Sigmoid colon (tissue), 7 donors: ENCODE measurements around the gene ZNF664. TPM values are rescaled to one million over a fixed set of nuclear protein-coding genes. Genes with fewer than 3 reads are reported as not detected.

Experiments
- DNase-seq: peaks from one replicate; pipeline ENCODE4 v3.0.0-alpha.2; 2019
- H3K27ac ChIP-seq, 4 donors: fragments of 200-600 bp; sonication (generic); one replicate each; pipeline ENCODE4 v1.5.1; 2016 to 2019; ENCODE audit warnings: mild to moderate bottlenecking in 1 of 4
- H3K27me3 ChIP-seq, 3 donors: fragments of 200-600 bp; sonication (generic); one replicate each; pipeline ENCODE4 v1.5.1; 2019; ENCODE audit warnings: mild to moderate bottlenecking in 1 of 3
- H3K36me3 ChIP-seq, 4 donors: fragments of 200-600 bp; sonication (generic); one replicate each; pipeline ENCODE4 v1.5.1; 2016 to 2019
- H3K4me1 ChIP-seq, 4 donors: fragments of 200-600 bp; sonication (generic); one replicate each; pipeline ENCODE4 v1.5.1; 2017 to 2019
- H3K4me3 ChIP-seq, 4 donors: fragments of 200-600 bp; sonication (generic); one replicate each; pipeline ENCODE4 v1.5.1; 2017 to 2019; ENCODE audit warnings: mild to moderate bottlenecking in 2 of 4, moderate library complexity in 1 of 4
- H3K9me3 ChIP-seq, 4 donors: fragments of 200-600 bp in 3 of 4; sonication (generic) in 3 of 4; one replicate each; pipeline versions ENCODE4 v1.5.1 to v1.6.1; 2013 to 2019
- EP300 ChIP-seq, 4 donors: sonication (generic); formaldehyde crosslinking; IDR thresholded peaks; one replicate each; pipeline ENCODE4 v1.6.1; 2017; ENCODE audit warnings: antibody characterized with exemption in 4 of 4
- POLR2A ChIP-seq, 2 donors: fragments of 450-650 bp; IDR thresholded peaks; one replicate each; pipeline ENCODE4 v1.6.1; 2016; ENCODE audit warnings: antibody characterized with exemption in 2 of 2, mild to moderate bottlenecking in 2 of 2, moderate library complexity in 2 of 2
- POLR2AphosphoS5 ChIP-seq, 4 donors: sonication (generic); formaldehyde crosslinking; IDR thresholded peaks; one replicate each; pipeline ENCODE4 v1.6.1; 2017; ENCODE audit warnings: antibody characterized with exemption in 4 of 4
- WGBS, 2 donors: extraction: QIAGEN DNeasy Blood & Tissue Kit; methylation state at CpG; one replicate each; pipeline ENCODE4 v1.1.7; 2013; 5-methylcytosine and 5-hydroxymethylcytosine counted together
- intact Hi-C: fragments of 100-400 bp; cut with DNase I; formaldehyde crosslinking; loops from one replicate; pipeline ENCODE4 v1.15.1; 2023
- polyA plus RNA-seq, 3 donors: library from polyadenylated mRNA; stranded (reverse); fragments of 200-250 nt; gene quantifications; one replicate each; pipeline ENCODE4 v1.2.3, GENCODE V29; 2013
- total RNA-seq, 4 donors: library from RNA; depleted of rRNA; stranded (reverse); fragments of >200 nt; gene quantifications; one replicate each; pipeline ENCODE4 v1.1.0, GENCODE V29; 2016
- TF ChIP-seq, protein P1 (sequence below), 4 experiments: fragments of 450-650 bp in 3 of 4; fragments of 200-600 bp in 1 of 4; IDR thresholded peaks; one replicate each; pipeline ENCODE4 v1.5.1; 2016 to 2019; ENCODE audit warnings: antibody characterized with exemption in 4 of 4, mild to moderate bottlenecking in 3 of 4, moderate library complexity in 2 of 4
- donor health status: healthy with polysubstance abuse.
- donor health status: Bipolar disorder and iron deficiency.
- donor health status: healthy.

Gene ZNF664
- total and polyA plus RNA-seq, 7 donors: 43.4 to 74.0 (median 62.5) TPM

DNA sequence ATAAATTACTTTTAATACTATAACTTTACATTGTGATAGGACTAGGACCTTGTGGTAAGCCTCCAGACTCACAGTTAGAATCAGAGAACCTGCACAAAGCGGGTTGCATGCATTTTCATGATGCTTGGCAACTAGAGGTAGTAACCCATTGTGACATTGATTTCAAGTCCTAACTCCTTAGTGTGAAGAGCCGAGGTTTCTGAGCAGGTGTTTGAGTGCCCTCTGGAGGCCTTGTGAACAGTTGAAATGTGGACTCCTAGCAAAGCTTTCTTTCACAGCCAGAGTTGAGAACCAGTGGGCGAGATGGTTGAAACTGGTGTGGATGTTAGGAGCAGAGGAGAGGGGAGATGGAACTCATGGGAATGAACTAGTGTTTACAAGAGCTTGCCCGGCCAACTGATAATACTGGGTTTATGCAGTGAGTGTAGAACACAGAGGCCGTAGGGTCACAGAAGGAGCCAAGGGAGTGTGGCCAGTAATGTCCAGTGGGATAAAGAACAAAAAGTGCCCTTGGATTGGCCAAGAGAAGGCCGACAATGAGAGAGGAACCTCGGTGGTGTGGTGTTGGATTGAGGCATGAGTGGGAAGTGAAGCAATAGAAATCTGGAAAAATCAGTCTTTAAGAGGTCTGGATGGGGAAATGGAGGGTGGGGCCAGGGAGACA, 10.9 kb downstream of the ZNF664 start:
- Histone ChIP-seq H3K36me3 (peaks cover 0 to 20% (median 6%) of the 10 kb centered on the region in 4 donors), H3K4me3 (no peak overlapping the region), H3K4me1 (peaks cover 0 to 11% (median 5%) of the 10 kb centered on the region in 4 donors), H3K27ac (no peak overlapping the region), H3K27me3 (no peaks in the 10 kb centered on the region), H3K9me3 (no peaks in the 10 kb centered on the region)
- intact Hi-C loops: loop anchor here (5.0 kb wide), 1 partner anchor 77 kb away; no protein-coding TSS in a partner anchor
- TF ChIP-seq, protein P1, sequence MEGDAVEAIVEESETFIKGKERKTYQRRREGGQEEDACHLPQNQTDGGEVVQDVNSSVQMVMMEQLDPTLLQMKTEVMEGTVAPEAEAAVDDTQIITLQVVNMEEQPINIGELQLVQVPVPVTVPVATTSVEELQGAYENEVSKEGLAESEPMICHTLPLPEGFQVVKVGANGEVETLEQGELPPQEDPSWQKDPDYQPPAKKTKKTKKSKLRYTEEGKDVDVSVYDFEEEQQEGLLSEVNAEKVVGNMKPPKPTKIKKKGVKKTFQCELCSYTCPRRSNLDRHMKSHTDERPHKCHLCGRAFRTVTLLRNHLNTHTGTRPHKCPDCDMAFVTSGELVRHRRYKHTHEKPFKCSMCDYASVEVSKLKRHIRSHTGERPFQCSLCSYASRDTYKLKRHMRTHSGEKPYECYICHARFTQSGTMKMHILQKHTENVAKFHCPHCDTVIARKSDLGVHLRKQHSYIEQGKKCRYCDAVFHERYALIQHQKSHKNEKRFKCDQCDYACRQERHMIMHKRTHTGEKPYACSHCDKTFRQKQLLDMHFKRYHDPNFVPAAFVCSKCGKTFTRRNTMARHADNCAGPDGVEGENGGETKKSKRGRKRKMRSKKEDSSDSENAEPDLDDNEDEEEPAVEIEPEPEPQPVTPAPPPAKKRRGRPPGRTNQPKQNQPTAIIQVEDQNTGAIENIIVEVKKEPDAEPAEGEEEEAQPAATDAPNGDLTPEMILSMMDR (IDR thresholded peaks at IDR 0.05): peak in 3 of 4 experiments; percentile 37 to 56 (median 41)
- no peak for TF ChIP-seq EP300 (IDR thresholded peaks at IDR 0.05)
- 59 to 64% methylated on average over 7 of the region's 7 CpGs for WGBS, 2 donors
- DNase-seq: no peak

DNA sequence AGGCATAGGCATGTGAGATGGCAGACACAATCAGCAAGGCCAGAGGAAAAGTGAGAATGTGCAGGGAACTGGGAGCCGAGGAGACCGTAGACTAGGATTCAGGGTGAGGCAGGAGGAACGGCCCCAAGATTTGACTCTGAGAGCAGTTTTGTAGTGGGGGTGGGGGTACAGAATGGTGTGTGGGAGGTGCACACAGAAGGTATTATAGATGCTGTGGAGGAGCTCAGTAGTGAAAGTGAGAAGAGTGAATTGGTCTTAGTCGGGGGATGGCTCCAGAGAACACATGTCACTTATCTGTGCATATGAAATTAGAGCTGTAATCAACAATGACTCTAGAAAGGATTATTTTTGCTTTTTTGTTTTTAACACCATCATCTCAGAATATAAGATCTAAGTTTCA, 11.9 kb downstream of the ZNF664 start:
- intact Hi-C loops: loop anchor here (5.0 kb wide), 1 partner anchor 78 kb away; no protein-coding TSS in a partner anchor
- Histone ChIP-seq H3K9me3 (no peaks in the 10 kb centered on the region), H3K36me3 (peaks cover 0 to 30% (median 8%) of the 10 kb centered on the region in 4 donors), H3K27me3 (no peaks in the 10 kb centered on the region), H3K4me1 (peaks cover 0 to 11% (median 5%) of the 10 kb centered on the region in 4 donors), H3K27ac (no peak overlapping the region), H3K4me3 (no peak overlapping the region)
- WGBS, 2 donors: 84% methylated on average over 4 of the region's 4 CpGs
- DNase-seq: no peak
- TF ChIP-seq POLR2A (IDR thresholded peaks at IDR 0.05) (no peak), POLR2AphosphoS5 (IDR thresholded peaks at IDR 0.05) (no peak), EP300 (IDR thresholded peaks at IDR 0.05) (no peak)
- TF ChIP-seq, protein P1 (IDR thresholded peaks at IDR 0.05): no peak

DNA sequence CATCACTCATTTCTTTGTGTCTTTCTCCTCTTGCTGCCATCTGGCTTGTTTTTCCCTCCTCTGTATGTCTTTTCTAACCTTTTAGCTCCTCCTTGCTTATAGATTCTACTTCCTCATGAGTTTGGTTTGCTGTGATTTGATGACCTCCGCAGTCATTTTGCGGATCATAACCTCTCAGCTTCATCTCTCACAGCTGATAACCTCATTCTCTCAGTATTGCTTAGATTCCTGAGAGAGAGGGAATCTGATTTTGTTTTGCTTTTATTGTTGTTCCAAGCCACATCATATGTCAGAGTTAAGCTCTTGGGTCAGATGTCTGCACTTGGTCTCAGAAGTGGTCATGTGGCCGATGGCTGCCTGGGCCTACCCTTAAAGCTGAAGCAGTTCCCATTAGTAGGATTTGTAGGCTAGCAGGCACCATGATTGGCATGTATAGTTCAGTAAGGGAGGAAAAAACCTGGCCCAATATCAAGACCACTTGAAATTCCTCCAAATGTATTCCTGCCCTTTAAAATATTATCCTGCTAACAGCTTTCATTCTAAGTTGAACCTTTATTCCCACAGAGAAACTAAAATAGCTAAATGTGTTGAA, 13.5 kb downstream of the ZNF664 start:
- DNase-seq: no peak
- 84 to 89% methylated on average over 3 of the region's 3 CpGs for WGBS, 2 donors
- intact Hi-C loops: no loop called here
- Histone ChIP-seq H3K9me3 (no peaks in the 10 kb centered on the region), H3K4me3 (no peak overlapping the region), H3K4me1 (peaks cover 0 to 11% (median 5%) of the 10 kb centered on the region in 4 donors), H3K36me3 (peaks cover 0 to 33% (median 8%) of the 10 kb centered on the region in 4 donors), H3K27ac (no peak overlapping the region), H3K27me3 (no peaks in the 10 kb centered on the region)
- TF ChIP-seq EP300 (IDR thresholded peaks at IDR 0.05) (no peak), POLR2AphosphoS5 (IDR thresholded peaks at IDR 0.05) (no peak), POLR2A (IDR thresholded peaks at IDR 0.05) (no peak)
- TF ChIP-seq, protein P1 (IDR thresholded peaks at IDR 0.05): no peak

DNA sequence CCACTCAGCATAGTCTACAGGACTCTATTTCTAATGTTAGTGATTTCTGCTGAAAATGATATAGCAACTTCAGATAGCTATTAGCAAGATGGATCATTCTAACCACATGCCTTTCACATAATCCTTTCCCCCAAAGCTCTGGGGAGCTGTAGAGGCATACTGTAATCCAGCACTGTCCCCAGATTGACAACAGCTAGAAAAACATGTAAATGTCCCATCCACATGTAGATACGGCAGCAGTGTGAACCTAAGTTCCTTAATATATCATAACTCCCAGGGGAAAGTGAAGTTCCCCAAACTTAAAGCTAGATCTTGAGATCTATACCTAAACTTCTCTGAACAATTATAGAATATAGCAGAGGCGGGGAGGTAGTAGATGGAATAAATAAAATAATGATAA, 14.0 kb downstream of the ZNF664 start:
- peaks cover 0 to 32% (median 8%) of the 10 kb centered on the region in 4 donors for H3K36me3 ChIP-seq
- H3K4me3 ChIP-seq: no peak overlapping the region
- 86 to 93% methylated on average over 2 of the region's 2 CpGs for WGBS, 2 donors
- no peaks in the 10 kb centered on the region for H3K9me3 ChIP-seq
- intact Hi-C loops: no loop called here
- H3K4me1 ChIP-seq: peaks cover 0 to 11% (median 5%) of the 10 kb centered on the region in 4 donors
- no peak for DNase-seq
- no peaks in the 10 kb centered on the region for H3K27me3 ChIP-seq
- H3K27ac ChIP-seq: no peak overlapping the region
- TF ChIP-seq, protein P1 (IDR thresholded peaks at IDR 0.05): no peak
- TF ChIP-seq POLR2A (IDR thresholded peaks at IDR 0.05) (no peak), POLR2AphosphoS5 (IDR thresholded peaks at IDR 0.05) (no peak), EP300 (IDR thresholded peaks at IDR 0.05) (no peak)
